ENCODE measurements around the gene ADPRS. TPM values are rescaled to one million over a fixed set of nuclear protein-coding genes. Genes with fewer than 3 reads are reported as not detected.

The ADPRS gene
- total RNA-seq, 1 experiment from 2014 or later, result 27.8 TPM

DNA sequence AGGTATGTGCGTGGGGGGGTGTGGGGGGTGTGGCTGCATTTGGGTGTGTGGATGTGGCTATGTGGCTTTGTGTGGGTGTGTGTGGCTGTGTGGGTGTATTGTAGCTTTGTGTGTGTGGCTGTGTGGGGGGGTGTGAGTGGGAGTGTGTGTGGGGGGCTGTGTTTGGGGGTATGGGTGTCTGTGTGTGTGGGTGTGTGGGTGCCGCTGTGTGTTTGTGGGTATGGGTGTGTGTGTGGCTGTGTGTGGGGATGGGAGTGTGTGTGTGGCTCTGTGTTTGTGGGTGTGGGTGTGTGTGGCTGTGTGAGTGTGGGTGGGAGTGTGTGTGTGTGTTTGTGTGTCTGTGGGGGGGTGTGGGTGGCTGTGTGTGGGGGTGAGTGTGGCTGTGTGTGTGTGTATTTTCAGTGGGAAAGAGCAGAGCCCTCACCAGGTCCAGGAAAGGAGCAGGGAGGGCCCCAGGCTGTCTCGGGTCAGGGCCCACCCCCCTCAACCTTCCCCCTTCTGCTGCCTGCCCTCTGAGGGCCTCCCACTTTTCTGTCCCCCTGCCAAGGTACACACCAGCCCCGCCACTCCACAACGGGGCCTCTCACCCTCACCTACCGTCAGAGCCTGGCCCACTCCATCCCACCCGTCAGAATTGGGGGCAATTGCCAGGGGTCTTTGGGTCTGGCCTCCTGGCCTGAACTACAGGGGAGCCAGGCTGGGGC lies 38.3 kb downstream of the ADPRS start:
- Mint-ChIP-seq H3K27ac (peak overlapping the region in 1 of 3 experiments; percentile 67; a peak in 1 of 7 replicates), H3K27me3 (ENCODE audit: low read depth) (peaks cover 45% of the 10 kb centered on the region), H3K4me1 (peaks cover 12 to 15% of the 10 kb centered on the region in 2 experiments), H3K9me3 (no peaks in the 10 kb centered on the region; a peak in 1 of 5 replicates), H3K4me3 (no peak overlapping the region), H3K36me3 (ENCODE audit: insufficient read depth in 1 of 3, low read depth in 3 of 3) (no peaks in the 10 kb centered on the region)
- no peak overlapping the region for H3K14ac ChIP-seq (ENCODE audit: insufficient read depth, low read length)
- no peaks in the 10 kb centered on the region for H3K79me1 ChIP-seq (ENCODE audit: insufficient read depth, low read depth, low read length, poor library complexity, severe bottlenecking)
- no peak overlapping the region for H2BK120ac ChIP-seq (ENCODE audit: low read depth, low read length, poor library complexity, severe bottlenecking)
- H3K9ac ChIP-seq (ENCODE audit: extremely low read depth, insufficient read length, low read length), result no peak overlapping the region
- no peaks in the 10 kb centered on the region for H3K79me2 ChIP-seq (ENCODE audit: insufficient read depth, low read length)
- H3K27ac ChIP-seq (ENCODE audit: insufficient read length, low read depth, low read length), result no peak overlapping the region
- H3K56ac ChIP-seq (ENCODE audit: insufficient read length, low read depth, low read length), result no peak overlapping the region
- H2BK5ac ChIP-seq (ENCODE audit: insufficient read length, low read length), result no peak overlapping the region
- peaks cover 2% of the 10 kb centered on the region for H3K23me2 ChIP-seq (ENCODE audit: insufficient read length, low read depth, low read length, poor library complexity, severe bottlenecking)
- H4K20me1 ChIP-seq (ENCODE audit: control insufficient read depth, insufficient read depth, insufficient read length), result no peaks in the 10 kb centered on the region
- H3K4ac ChIP-seq (ENCODE audit: low read depth, low read length), result no peak overlapping the region
- DNase-seq, result no peak
- no peak overlapping the region for H3K18ac ChIP-seq (ENCODE audit: insufficient read length, low read depth, low read length)
- H3K9me3 ChIP-seq (ENCODE audit: control insufficient read depth, low read depth, low read length), result no peaks in the 10 kb centered on the region
- no peak overlapping the region for H4K91ac ChIP-seq (ENCODE audit: insufficient read length, low read depth, low read length)
- H3T11ph ChIP-seq (ENCODE audit: low read length), result no peak overlapping the region
- no peak overlapping the region for H4K8ac ChIP-seq (replicated peaks; ENCODE audit: insufficient read length, low read depth, low read length)
- H3K4me2 ChIP-seq (ENCODE audit: insufficient read depth, insufficient read length, low read length), result no peak overlapping the region
- H2AFZ ChIP-seq (ENCODE audit: low read length), result no peak overlapping the region
- no peak overlapping the region for H2BK12ac ChIP-seq (ENCODE audit: insufficient read length, low read depth, low read length)
- peaks cover 17% of the 10 kb centered on the region; the same call in 1 of the 2 replicates for H3K27me3 ChIP-seq (ENCODE audit: insufficient read depth, low read length)
- no peak overlapping the region for H2BK20ac ChIP-seq (ENCODE audit: low read depth, low read length, poor library complexity, severe bottlenecking)
- TF ChIP-seq, protein P1, sequence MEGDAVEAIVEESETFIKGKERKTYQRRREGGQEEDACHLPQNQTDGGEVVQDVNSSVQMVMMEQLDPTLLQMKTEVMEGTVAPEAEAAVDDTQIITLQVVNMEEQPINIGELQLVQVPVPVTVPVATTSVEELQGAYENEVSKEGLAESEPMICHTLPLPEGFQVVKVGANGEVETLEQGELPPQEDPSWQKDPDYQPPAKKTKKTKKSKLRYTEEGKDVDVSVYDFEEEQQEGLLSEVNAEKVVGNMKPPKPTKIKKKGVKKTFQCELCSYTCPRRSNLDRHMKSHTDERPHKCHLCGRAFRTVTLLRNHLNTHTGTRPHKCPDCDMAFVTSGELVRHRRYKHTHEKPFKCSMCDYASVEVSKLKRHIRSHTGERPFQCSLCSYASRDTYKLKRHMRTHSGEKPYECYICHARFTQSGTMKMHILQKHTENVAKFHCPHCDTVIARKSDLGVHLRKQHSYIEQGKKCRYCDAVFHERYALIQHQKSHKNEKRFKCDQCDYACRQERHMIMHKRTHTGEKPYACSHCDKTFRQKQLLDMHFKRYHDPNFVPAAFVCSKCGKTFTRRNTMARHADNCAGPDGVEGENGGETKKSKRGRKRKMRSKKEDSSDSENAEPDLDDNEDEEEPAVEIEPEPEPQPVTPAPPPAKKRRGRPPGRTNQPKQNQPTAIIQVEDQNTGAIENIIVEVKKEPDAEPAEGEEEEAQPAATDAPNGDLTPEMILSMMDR (conservative IDR thresholded peaks at IDR 0.05), result no peak
- H3K23ac ChIP-seq (ENCODE audit: insufficient read length, low read depth, low read length), result no peak overlapping the region
- no peak overlapping the region for H2BK15ac ChIP-seq (ENCODE audit: low read depth, low read length)
- no CpG with 5 or more reads among the region's 7 CpGs for WGBS (ENCODE audit: extremely low coverage, insufficient read length, low lambda C conversion rate)
- H3K4me1 ChIP-seq (ENCODE audit: insufficient read depth, low read length), result peaks cover 2% of the 10 kb centered on the region; the same call in 1 of the 2 replicates
- no peak overlapping the region for H2AK5ac ChIP-seq (ENCODE audit: insufficient read length, low read length)
- no peak overlapping the region for H4K5ac ChIP-seq (ENCODE audit: insufficient read length, low read depth, low read length)
